Kidney (tissue), 14 donors: ENCODE results near the gene LINGO3. TPM values are rescaled to one million over a fixed set of nuclear protein-coding genes. Genes with fewer than 3 reads are reported as not detected.
A peak's percentile ranks its signal among the peaks of the same experiment; 100 is the strongest.

Experiments used
- DNase-seq, 5 donors: peaks; one replicate each; pipeline ENCODE4 v3.0.0-alpha.2; 2013 to 2020
- FAIRE-seq: peaks from 2 replicates; lab custom pipeline; 2012; peaks lifted over from hg19 to GRCh38; lab: Jason Lieb, UNC
- H3K27ac ChIP-seq, 2 donors: one replicate each; pipeline ENCODE4 v1.7.0; 2013; ENCODE audit warnings: low read depth in 2 of 2, low read length in 2 of 2, inconsistent platforms in 1 of 2
- H3K27me3 ChIP-seq: one replicate; pipeline ENCODE4 v1.7.1; 2013; ENCODE audit warnings: low read length, inconsistent platforms; ENCODE audit not compliant: control insufficient read depth, insufficient read depth
- H3K36me3 ChIP-seq, 3 donors: one replicate each; pipeline versions ENCODE4 v1.7.0 to v1.7.1; 2013; ENCODE audit warnings: low read length in 3 of 3, control low read depth in 1 of 3, inconsistent platforms in 1 of 3; ENCODE audit not compliant: insufficient read depth in 3 of 3, control insufficient read depth in 2 of 3
- H3K4me1 ChIP-seq, 3 donors: one replicate each; pipeline versions ENCODE4 v1.7.0 to v1.7.1; 2013; ENCODE audit warnings: low read length in 3 of 3, inconsistent platforms in 1 of 3, low read depth in 1 of 3; ENCODE audit not compliant: control insufficient read depth in 2 of 3, insufficient read depth in 2 of 3
- H3K4me3 ChIP-seq, 3 donors: one replicate each; pipeline versions ENCODE4 v1.7.0 to v1.8.1; 2013; ENCODE audit warnings: low read length in 3 of 3, control low read depth in 1 of 3, inconsistent platforms in 1 of 3
- H3K9ac ChIP-seq, 3 donors: one replicate each; pipeline versions ENCODE4 v1.7.0 to v1.7.1; 2013; ENCODE audit warnings: low read length in 3 of 3, control low read depth in 1 of 3, inconsistent platforms in 1 of 3
- H3K9me3 ChIP-seq, 3 donors: one replicate each; pipeline versions ENCODE4 v1.7.0 to v1.7.1; 2013; ENCODE audit warnings: low read length in 3 of 3, control low read depth in 1 of 3, inconsistent platforms in 1 of 3; ENCODE audit not compliant: control insufficient read depth in 2 of 3, insufficient read depth in 1 of 3
- intact Hi-C: fragments of 100-400 bp; cut with DNase I; formaldehyde crosslinking; loops from one replicate; pipeline ENCODE4 v1.11.1; 2022
- polyA plus RNA-seq: library from polyadenylated mRNA; stranded (reverse); fragments of 350-450 nt; fragmentation: Illumina TruSeq; extraction: RNeasy Lipid Tissue Mini Kit (QIAGEN cat#74804); gene quantifications from one replicate; pipeline ENCODE4 v1.2.3, GENCODE V29; 2014; ENCODE audit warnings: low read depth, low replicate concordance; ENCODE audit not compliant: insufficient read depth
- total RNA-seq: library from RNA; stranded (reverse); fragmentation: NEBNext Ultra II Directional; extraction: Animal tissue kit (Norgen Biotek cat#: 25700); gene quantifications from one replicate; pipeline ENCODE4 v1.2.1, GENCODE V29; 2021
- TF ChIP-seq, protein P1 (sequence below): IDR thresholded peaks from 3 replicates; pipeline ENCODE4 v1.5.1; 2012; ENCODE audit warnings: mild to moderate bottlenecking, moderate library complexity, borderline replicate concordance; ENCODE audit not compliant: insufficient read depth; ENCODE audit errors: extremely low read depth
- donor health status: control.
- donor health status: control.
- donor health status: control.
- donor health status: control.
- donor health status: control.
- donor health status: DM: yes; HTN: yes; CAD: no.
- donor health status: Normal renal cell carcinoma (clear cell type).

The LINGO3 gene
- total and polyA plus RNA-seq, 2 donors from 2014 or later: 0.09 TPM; not detected in 1

DNA sequence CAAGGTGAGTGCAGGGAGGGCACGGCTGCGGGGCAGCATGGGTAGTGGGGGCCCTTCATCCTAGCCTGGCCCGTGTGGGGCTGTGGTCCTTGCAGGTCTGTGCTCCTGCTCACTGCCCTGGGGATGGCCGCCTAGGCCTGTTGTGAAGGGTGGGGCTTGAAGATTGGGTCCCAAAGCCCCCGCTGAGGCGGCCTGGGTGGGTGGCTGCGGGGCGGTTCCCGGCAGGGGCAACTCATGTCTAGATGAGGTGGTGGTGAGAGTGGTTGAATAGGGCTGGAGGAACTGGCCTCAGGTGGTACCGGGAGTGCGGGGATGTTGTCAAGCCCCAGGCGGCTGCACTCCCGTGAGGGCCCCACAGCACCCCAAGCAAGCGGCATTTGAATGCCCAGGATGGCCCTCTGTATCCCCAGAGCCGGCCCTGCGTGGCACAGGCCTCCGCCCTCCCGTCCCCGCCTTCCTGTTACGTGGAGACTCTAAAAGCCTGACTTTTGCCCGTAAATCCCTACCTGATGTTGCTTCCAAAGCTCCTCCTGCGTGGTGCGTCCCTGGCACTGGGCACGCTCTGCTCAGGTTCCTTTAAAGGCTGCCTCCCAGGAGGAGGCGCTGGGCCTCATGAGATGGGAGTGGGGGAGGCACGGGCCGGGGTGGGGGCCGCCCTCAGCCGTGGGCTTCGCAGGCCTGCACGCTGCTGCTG is 35.5 kb upstream of the LINGO3 start:
- Histone ChIP-seq H3K9ac (no peak overlapping the region), H3K4me1 (no peaks in the 10 kb centered on the region), H3K27me3 (no peaks in the 10 kb centered on the region), H3K27ac (no peak overlapping the region), H3K9me3 (no peaks in the 10 kb centered on the region), H3K4me3 (no peak overlapping the region), H3K36me3 (peaks cover 0 to 9% (median 2%) of the 10 kb centered on the region in 3 donors)
- intact Hi-C loops: no loop called here
- TF ChIP-seq, protein P1, sequence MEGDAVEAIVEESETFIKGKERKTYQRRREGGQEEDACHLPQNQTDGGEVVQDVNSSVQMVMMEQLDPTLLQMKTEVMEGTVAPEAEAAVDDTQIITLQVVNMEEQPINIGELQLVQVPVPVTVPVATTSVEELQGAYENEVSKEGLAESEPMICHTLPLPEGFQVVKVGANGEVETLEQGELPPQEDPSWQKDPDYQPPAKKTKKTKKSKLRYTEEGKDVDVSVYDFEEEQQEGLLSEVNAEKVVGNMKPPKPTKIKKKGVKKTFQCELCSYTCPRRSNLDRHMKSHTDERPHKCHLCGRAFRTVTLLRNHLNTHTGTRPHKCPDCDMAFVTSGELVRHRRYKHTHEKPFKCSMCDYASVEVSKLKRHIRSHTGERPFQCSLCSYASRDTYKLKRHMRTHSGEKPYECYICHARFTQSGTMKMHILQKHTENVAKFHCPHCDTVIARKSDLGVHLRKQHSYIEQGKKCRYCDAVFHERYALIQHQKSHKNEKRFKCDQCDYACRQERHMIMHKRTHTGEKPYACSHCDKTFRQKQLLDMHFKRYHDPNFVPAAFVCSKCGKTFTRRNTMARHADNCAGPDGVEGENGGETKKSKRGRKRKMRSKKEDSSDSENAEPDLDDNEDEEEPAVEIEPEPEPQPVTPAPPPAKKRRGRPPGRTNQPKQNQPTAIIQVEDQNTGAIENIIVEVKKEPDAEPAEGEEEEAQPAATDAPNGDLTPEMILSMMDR: no peak
- peak in 1 of 5 donors; percentile 64 for DNase-seq
- no peak for FAIRE-seq

DNA sequence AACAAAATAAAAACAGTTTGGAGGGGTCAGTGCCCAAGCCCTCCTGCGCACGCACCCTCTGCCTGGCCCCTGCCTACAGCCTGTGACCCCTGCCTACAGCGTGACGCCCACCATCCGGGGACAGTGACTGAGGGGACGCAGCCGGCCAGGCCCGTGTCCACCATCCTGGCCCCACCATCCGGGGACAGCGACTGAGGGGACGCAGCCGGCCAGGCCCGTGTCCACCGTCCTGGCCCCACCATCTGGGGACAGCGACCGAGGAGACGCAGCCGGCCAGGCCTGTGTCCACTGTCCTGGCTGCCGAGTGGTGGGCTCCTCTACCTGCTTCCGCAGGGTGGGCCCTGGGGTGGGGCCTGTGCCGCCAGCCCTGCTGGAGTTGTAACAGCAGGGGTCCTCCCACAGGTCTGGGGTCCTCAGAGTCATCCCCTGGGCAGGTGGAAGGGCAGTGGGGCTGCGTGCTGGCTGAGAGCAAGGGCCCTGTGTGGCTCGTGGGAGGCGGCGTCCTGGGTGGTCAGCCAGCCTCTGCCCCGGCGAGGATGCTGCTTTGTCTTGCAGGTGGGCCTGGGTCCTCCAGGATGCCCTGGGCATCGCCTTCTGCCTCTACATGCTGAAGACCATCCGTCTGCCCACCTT is 34.8 kb upstream of the LINGO3 start:
- TF ChIP-seq, protein P1: no peak
- DNase-seq (peak in 1 of 5 donors; percentile 64), FAIRE-seq (no peak)
- no peaks in the 10 kb centered on the region for H3K27me3 ChIP-seq
- H3K36me3 ChIP-seq: peaks cover 0 to 9% (median 0%) of the 10 kb centered on the region in 3 donors
- no peak overlapping the region for H3K9ac ChIP-seq
- H3K9me3 ChIP-seq: no peaks in the 10 kb centered on the region
- intact Hi-C loops: no loop called here
- H3K27ac ChIP-seq: no peak overlapping the region
- H3K4me3 ChIP-seq: no peak overlapping the region
- H3K4me1 ChIP-seq: no peaks in the 10 kb centered on the region

DNA sequence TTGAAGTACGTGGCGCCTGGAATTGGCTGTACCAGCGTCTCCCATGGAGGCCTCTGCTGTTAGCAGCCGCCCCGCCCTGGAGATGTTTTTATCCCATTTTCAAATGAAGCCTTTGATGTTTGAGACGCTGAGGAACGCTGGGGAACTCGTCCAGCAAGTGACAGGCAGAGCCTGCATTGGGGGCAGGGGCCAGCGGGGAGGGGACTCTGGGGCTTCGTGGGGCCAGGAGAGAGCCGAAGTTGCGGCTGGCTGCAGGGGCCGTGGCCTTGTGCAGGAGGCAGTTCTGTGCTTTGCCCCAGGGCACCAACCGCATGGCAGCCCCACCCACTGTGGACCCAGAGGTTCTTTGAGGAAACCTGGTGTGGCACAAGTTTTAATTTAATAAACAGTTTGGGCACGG is 34.0 kb upstream of the LINGO3 start:
- intact Hi-C loops: no loop called here
- Histone ChIP-seq H3K27ac (no peak overlapping the region), H3K4me1 (no peaks in the 10 kb centered on the region), H3K4me3 (no peak overlapping the region), H3K9ac (no peak overlapping the region), H3K9me3 (no peaks in the 10 kb centered on the region), H3K27me3 (no peaks in the 10 kb centered on the region), H3K36me3 (peaks cover 0 to 9% (median 0%) of the 10 kb centered on the region in 3 donors)
- FAIRE-seq (no peak), DNase-seq (peak in 1 of 5 donors; percentile 57)
- TF ChIP-seq, protein P1: no peak
